GM21737 (cell line): ENCODE measurements around the gene MGARP.
"Not testable (repeated sequence)": the region's sequence is repeated elsewhere in the genome, so short reads cannot be mapped to it uniquely, and the experiment has no call there.

Source experiments
- ATAC-seq: cut with Tn5 transposase; IDR thresholded peaks from one replicate; pipeline ENCODE4 v1.9.1; 2021; ENCODE audit warnings: mild to moderate bottlenecking, moderate library complexity; ENCODE audit not compliant: unreplicated experiment

The MGARP gene

GRCh38 chr4:139279760-139280620 lies at the start of gene MGARP:
Gene MGARP (minus strand): TSS chr4:139280225. CDS start chr4:139280158, 67 bp downstream.
- no peak for ATAC-seq

GRCh38 chr4:139329665-139330200 lies 49.7 kb upstream of the MGARP start:
- no peak for ATAC-seq

GRCh38 chr4:139324620-139325019 lies 44.6 kb upstream of the MGARP start:
- no peak for ATAC-seq

GRCh38 chr4:139322541-139322940 lies 42.5 kb upstream of the MGARP start:
- not testable (repeated sequence) for ATAC-seq

DNA sequence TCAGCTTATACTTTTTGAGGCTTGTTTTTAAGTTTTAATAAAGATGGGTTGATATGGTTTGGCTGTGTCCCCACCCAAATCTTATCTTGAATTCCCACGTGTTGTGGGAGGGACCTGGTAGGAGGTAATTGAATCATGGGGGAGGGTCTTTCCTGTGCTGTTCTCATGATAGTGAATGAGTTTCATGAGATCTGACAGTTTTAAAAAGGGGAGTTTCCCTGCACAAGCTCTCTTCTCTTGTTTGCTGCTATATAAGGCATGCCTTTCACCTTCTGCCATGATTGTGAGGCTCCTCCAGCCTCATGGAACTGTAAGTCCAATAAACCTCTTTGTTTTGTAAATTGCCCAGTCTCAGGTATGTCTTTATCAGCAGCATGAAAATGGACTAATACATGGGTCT lies 42.0 kb upstream of the MGARP start:
- not testable (repeated sequence) for ATAC-seq

DNA sequence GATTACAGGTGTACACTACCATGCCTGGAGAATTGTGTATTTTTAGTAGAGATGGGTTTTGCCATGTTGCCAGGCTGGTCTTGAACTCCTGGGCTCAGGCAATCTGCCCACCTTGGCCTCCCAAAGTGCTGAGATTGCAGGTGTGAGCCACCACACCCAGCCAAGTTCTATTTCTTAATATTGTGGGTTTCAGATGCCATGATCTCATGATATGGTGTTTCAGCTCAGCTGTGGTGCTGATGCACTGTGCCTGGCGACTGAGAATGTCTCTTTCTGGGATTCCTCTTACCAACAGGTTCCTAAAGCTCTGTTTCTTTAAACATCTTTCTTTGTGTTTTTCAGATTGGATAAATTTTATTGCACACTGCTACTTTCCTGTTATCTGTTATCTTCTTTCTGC lies 39.5 kb upstream of the MGARP start:
- no peak for ATAC-seq

DNA sequence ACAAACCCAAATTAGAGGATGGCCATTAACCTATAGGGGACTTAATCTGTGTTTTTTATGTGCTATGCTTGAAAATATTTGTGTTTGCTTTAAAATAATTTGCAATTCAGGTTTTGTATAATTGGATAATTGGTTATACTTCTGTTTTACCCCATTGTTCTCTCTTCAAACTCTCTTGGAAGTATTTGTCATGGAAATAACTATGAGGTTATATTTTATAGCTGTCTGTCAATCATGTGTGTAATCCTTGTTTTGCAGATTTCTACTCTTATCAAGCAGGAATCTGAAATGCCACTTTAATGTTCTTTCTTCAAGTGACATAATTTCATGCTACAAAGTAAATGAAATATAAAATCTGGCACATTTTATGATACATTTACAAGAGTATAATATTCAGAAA lies 37.6 kb upstream of the MGARP start:
- no peak for ATAC-seq

- ATAC-seq = no peak
Measured at GRCh38 chr4:139316733-139317132, 36.7 kb upstream of the MGARP start.

DNA sequence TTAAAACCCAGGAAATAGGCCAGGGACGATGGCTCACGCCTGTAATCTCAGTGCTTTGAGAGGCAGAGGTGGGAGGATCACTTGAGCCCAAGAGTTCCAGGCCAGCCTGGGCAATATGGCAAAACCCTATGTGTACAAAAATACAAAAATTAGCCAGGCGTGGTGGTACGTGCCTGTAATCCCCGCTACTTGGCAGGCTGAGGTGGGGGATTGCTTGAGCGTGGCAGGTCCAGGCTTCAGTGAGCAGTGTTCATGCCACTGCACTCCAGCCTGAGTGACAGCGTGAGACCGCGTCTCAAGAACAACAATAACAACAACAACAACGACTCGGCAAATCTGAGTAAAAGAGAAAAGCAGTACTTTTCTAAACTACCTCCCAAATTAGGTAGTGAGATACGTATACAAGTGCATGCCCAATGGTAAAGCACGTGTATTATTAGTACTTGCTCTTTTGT lies 35.2 kb upstream of the MGARP start:
- ATAC-seq = peak; percentile 79

- no peak for ATAC-seq
Measured at GRCh38 chr4:139314047-139314800, 34.2 kb upstream of the MGARP start.

GRCh38 chr4:139313414-139313813 lies 33.4 kb upstream of the MGARP start:
- not testable (repeated sequence) for ATAC-seq

DNA sequence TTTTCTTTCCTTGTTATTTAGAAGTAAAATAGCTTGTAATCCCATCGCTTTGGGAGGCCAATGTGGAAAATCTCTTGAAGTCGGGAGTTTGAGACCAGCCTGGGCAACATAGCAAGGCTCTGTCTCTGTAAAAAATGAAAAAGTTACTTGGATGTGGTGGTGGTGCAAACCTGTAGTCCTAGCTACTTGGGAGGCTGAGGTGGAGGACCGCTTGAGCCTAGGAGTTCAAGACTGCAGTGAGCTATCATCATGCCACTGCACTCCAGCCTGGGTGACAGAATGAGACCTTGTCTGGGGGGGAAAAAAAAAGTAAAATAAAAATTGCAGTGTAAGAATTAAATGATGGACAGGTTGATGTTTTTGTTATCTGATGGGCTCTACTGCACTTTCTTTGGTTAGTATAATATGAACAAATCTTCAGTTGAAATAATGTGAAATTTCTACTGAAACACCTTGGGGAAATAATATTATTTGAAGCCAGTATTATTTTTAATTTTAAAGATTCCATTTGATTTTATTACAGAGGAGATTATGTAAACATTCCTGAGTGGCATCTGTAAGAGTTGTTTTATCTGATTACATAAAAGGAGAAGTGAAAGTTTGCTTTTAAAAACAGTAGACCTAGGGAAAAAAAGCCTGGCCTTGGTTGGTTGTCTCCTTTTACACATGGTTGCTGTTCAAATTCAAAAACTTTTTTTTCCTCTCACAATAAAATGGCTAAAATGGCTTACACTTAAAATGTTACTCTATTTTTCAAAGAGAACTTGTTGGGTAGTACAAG lies 32.7 kb upstream of the MGARP start:
- no peak for ATAC-seq

- no peak for ATAC-seq
Measured at GRCh38 chr4:139311909-139312308, 31.9 kb upstream of the MGARP start.

- no peak for ATAC-seq
Measured at GRCh38 chr4:139304920-139305319, 24.9 kb upstream of the MGARP start.

- peak; percentile 44 for ATAC-seq
Measured at GRCh38 chr4:139301821-139302611, 22.0 kb upstream of the MGARP start, which contains the start of gene NDUFC1. Gene NDUFC1 (minus strand): TSS chr4:139302477. CDS start chr4:139295798, 6,679 bp downstream.

GRCh38 chr4:139301113-139301820 lies 21.2 kb upstream of the MGARP start, which contains the start of gene NAA15:
Gene NAA15 (plus strand): TSS chr4:139301505. CDS start chr4:139301778, 273 bp downstream.
- ATAC-seq = peak; percentile 85

- ATAC-seq = peak; percentile 4
Measured at GRCh38 chr4:139300431-139301112, 20.5 kb upstream of the MGARP start.

- no peak for ATAC-seq
Measured at GRCh38 chr4:139299536-139299935, 19.5 kb upstream of the MGARP start.

DNA sequence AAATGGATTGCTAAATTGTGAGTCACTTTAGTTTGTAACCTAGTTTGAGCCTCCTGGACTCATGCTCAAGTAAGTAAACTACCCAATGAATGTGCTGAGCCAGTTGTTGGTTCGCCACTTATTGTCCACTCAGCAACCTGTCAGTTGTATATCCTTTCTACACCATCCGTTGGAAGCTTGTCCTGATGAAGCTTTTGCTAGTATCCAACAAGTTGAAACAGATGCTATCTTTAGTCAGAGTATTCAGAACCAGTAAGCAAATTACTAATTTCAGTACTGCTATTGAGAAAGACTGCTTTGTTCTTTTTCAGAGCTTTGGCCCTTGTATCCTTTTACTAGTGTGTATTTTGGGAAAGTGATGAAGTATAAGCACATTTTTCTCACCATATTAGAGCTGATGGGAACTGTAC lies 17.0 kb upstream of the MGARP start:
- no peak for ATAC-seq
